ENCODE measurements around the gene SETD7.

SETD7 gene

DNA sequence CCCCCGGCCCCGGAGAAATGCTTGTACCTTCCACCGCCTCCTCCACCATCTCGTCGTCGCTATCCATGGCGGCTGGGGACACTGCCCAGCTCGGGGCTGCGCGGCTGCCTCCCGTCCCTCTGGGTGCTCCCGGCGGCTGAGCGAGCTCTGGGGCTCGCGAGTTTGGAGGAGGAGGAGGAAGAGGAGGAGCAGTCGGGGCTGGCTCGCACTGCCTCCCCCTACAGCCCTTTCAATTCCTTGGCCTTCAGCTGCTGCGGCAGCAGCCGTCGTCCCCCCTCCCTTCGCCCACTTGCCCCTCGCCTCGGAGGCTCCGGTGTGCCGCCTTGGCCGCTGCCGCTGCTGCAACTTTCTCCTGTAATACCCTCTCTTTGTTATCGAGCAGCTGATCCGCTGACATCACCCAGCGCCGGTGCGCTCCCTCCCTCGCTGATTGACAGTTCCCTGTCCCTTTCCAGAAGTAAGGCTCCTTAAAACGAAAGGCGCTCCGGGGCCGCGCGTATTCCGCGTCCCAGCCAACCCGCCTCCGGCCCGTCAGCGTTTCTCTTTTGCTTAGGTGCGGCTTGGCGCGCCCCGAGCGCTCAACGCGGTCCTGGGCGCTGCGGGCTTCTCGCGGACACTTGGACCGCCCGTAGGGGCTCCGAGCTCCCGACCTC is at the start of gene SETD7:
Gene SETD7, minus strand, starts transcription at position 149 of the 653 bp plus-strand sequence. Its CDS starts 82 bp downstream, at position 67.
- intact Hi-C loops (cut with DNase I) = loop anchor here (5.0 kb wide), 2 partner anchors 104 to 379 kb away; partner anchors contain the start of genes ELF2 and RAB33B
- peak; percentile 52 to 96 (median 74) for DNase-seq

DNA sequence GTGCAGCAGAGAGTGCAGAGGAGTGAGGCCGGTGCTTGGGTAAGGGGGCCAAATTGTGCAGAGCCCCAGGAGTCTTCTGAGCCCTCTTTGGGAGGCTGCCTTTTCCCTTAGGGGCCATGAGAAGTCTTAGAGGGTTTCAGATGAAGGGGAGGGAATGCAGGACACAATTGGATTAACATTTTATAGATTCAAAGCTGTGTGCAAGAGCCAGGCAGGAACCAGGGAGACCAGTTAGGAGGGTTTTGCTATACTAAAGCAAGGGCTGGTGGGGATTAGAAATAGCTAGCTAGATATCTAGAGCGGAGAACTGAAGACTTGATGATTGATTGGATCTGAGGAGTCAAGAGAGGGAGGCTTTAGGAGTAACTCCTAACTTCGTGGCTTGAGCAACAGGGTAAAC is 49.5 kb upstream of the SETD7 start:
- no peak for DNase-seq
- intact Hi-C loops (cut with DNase I) = no loop called here

DNA sequence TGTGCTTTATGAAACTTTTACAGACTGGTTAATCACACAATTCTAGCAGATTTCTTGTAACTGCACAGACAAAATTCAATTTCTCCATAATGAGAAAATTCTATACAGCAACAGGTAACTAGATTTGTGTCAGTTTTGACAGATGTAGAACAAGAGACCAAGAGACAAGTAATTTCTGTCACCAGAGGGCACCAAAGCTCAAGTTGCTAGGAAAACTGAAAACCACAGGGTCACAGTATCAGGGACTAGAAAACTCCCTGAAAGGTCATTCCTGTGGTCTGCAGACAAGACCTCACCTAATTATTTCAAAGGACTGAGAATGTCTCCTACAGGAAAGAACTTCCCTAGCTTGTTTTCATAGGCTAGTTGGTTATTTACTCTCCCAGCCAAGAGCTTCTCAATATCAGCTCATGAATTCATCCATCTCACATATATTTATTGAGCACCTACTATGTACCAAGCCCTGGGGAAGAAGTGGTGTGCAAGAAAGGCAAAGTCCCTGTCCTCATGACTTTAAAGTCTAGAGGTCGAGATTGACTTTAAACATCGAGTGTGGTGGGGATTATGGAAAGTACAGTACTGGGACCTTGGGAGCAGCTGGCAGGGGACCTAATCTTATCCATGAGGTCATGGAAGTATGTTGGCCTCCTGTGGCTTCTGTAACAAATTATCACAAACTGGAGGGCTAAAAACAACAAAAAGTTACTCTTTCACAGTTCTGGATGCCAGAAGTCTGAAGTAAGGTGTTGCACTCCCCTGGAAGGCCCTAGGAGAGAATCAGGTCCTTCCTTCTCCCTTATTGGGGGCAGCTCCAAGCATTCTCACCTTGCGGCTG is 47.8 kb upstream of the SETD7 start:
- intact Hi-C loops (cut with DNase I) = loop anchor here (1.0 kb wide), 1 partner anchor 48 kb away; no protein-coding TSS in a partner anchor
- peak in 2 of 10 donors; percentile 26 to 53 for DNase-seq

DNA sequence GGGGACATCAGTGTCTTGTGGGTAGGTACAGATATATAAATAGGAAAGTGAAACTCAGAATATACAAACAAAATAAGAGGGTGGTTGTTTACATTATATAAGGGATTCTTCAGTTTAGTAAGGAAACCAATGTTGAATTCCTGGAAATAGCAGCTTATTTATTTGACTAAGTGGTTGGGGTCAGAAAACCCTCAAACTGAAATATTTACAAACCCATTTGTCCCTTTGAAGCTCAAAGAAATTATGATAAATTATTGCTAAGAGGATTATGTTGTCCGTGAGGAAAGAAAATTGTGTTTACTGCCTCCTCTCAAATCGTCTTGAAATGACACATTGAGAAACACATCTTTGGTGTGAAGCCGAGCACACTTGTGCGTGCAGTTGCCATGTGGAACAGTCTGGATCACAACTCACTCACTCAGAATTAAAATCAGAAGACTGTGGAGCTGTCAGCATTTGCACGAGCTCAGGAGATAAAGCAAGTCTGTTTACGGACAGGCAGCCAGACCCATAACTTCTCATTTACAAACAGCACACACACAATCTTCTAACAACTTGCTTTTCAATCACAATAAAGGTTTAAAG is 46.8 kb upstream of the SETD7 start:
- no peak for DNase-seq
- intact Hi-C loops (cut with DNase I) = loop anchor here (1.0 kb wide), 1 partner anchor 48 kb away; no protein-coding TSS in a partner anchor

DNA sequence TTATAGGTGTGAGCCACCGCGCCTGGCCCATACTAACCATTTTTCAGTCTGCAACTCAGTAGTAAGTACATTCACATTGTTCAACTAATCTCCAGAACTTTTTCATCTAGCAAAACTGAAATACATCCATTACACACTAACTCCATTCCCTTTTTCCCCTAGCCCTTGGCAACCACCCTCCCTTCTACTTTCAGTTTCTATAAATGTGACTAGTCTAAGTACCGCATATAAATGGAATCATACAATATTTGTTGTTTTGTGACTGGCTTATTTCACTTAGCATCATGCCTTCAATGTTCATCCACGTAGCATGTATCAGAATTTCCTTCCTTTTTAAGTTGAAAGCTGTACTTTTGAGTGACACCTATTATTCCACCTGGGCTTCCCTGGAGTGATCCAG is 44.6 kb upstream of the SETD7 start:
- no peak for DNase-seq
- intact Hi-C loops (cut with DNase I) = no loop called here

DNA sequence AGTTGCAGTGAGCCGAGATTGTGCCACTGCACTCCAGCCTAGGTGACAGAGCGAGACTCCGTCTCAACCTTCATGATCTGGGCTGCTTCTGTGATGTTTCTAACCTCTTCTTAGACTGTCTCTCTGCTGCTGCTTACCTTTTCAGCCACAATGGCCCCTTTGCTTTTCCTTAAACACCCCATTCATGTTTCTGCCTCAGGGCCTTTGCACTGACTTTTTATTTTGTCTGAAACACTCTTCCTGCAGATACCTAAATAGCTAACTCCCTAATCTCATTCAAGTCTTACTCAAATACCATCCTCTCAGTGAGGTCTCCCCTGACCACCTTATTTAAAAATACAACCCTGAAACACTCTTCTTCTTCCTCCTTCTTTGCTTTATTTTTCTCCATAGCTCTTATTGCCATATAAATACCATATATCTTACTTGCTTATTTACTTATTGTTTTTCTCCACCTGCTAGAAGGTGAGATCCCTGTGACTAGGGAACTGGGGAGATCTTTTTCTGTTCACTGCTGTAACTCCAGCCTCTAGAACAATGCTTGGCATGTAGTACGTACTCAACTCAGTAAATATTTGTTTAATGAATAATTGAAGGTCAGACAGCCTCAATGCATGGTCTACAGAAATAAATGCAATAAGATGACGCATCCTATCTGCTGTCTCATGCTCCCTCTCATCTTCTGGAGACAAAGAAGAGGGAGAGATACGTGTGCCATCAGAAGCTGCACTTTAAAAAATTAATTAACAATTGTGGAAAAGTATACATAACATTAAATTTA is 43.8 kb upstream of the SETD7 start:
- DNase-seq = no peak
- intact Hi-C loops (cut with DNase I) = no loop called here

DNA sequence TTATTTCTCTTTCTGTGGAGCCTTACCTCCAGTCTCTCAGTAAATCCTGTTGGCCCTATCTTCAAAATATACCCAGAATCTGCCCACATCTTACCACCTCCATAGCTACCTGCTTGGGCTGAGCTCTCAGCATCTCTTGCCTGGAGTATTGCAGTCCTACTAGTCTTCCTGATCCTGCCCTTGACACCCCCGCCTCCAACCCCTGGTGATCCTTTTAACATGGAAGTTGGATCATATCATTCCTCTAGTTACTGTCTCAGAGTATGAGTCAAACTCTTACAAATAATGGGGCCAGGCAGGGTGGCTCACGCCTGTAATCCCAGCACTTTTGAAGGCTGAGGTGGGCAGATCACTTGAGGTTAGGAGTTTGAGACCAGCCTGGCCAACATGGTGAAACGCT is 43.1 kb upstream of the SETD7 start:
- DNase-seq = no peak
- intact Hi-C loops (cut with DNase I) = no loop called here

DNA sequence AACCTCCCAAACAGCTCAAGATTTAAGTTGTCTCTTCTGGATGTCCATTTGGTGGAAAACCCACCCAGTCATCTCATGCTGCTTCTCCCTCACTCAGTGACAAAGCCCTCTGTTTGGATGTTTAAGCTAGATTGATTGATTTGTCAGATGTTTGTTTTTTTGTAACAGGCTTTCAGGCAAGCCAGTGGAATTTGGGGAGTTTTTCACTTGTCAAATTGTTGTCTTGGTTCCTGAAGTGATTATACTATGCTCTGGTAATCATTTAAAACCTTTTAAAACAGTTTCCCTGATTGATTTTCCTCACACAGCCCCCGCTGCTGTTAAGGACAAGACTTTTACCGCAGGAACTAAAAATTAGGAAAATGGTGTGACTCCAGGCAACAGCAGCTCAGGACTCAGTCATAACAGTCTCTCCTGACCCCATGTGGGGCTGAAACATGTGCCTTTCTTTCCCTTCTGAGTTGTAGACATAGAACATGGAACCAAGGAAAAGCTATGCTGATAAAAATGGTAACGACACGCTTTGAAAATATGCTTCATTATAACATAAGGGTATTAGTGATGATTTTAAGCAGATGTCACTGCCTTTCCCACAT is 40.8 kb upstream of the SETD7 start:
- intact Hi-C loops (cut with DNase I) = no loop called here
- DNase-seq = no peak

DNA sequence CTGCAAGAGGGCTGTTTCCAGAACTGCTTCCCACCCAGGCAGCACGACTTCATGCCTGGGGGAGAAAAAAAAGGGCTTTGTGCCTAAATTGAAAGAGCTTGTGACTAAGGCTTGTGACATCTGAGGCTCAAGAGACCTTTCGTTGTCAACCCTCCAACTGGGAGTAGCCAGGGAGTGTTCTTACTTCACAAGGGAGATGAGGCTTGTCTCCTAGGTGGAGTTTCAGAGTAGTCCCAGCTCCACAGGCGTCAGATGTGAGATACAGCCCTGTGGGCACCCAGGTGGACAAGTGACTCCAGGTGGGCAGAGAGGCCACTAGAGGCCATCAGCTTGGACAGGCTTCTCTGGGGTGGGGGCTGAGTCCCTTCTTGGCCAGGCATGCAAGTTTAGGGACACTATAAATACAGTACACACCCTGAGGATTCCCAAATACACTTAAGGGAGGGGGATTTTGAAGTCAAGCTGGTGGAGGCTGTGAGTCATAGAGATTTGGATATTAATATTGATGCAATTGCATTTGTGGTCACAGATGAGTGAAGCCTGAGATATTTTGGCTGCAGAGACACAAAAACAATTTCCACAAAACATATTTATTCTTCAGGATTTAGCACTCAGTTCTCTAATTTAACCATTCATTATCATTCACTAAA is 40.1 kb upstream of the SETD7 start:
- intact Hi-C loops (cut with DNase I) = no loop called here
- DNase-seq = no peak

DNA sequence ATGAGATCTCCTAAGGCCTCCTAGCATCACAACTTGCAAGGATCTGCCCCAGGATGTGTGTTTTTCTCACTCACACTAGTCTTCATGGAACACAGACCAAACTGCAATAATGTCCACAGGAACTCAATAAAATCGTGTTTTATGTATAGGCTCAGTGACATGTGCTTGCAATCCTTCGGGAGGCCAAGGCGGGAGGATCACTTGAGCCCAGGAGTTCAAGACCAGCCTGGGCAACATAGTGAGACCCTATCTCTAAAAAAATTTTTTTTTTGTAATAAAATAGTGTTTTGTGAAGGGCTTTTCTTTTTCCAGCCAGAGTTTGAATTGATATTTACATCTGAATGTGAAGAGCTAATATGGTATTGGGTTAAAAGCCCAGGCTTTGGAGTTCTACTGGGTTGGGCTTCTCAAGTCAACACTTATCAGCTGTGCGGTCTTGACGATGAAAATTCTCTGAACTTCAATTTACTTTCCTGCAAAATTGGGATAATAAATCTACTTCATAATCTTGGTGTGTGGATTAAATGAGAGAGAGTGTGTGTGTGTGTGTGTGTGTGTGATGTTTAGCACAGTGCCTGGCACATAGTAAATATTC is 38.7 kb upstream of the SETD7 start:
- intact Hi-C loops (cut with DNase I) = no loop called here
- no peak for DNase-seq

DNA sequence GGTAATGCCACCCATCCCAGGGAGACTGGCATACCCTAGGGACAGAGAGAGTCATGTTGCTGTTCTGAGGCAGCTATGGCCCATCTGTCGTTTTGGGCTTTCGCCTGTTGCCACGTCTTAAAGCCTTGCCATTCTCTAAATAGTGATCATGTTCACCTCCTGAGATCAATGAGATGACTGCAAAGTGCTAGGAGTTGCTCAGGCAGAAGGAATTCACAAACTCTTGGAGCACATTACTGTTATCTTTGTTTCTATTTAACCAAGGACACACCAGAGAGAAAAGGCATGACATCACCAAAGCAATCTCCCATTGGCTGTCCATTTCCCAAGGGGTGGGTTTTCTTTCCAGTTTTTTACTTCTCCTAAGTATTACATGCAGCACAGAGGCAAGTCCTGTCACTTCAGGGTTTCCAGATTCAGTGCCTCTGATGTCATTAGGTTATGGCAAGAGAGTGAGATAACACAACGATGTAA is 37.1 kb upstream of the SETD7 start:
- intact Hi-C loops (cut with DNase I) = no loop called here
- DNase-seq = no peak

DNA sequence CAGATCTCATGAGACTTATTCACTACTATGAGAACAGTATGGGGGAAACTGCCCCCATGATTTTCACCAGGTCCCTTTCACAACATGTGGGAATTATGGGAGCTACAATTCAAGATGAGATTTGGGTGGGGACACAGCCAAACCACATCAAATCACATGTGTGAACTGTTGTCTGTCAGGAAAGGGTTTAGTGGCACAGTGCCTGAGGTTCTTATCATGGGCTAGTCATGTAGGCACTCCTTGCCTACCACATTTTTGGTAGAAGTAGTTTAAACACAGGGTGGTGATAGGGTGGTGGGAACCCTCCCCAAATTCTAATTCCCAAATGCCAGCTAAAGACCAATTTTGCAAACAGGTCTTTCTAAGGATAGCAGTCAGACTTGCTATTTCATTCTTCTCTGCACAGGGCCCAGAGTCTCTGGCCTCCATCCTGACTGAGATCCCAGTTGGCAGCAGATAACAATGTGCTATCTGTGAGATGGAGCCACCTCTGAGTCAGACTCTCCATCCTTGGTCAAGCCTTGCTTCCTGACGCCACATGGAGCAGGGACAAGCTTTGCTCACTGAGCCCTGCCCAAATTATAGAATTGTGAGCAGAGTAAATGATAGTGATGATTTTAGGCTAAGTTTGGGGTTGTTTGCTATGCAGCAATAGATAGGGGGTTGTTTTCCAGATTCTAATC is 33.5 kb upstream of the SETD7 start:
- intact Hi-C loops (cut with DNase I) = no loop called here
- DNase-seq = peak in 2 of 10 donors; percentile 22 to 74

DNA sequence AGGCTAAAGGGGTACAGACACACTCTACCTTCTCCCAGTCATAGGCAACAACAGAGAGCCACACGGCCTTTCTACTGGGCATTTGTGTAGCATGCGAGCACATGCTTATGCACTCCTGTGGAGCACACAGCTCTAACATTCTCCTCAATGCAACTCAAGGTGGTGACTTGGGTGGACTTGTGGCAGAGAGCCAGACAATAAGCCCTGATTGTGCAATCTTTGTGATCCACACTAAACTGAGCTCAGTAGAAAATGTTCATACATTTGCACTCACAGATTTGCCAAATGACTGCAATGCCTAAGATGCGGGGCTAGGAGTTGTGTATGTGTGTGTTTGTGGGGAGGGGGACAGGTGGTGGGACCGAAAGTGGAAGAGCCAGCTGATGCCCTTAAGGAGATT is 31.4 kb upstream of the SETD7 start:
- intact Hi-C loops (cut with DNase I) = no loop called here
- DNase-seq = no peak

DNA sequence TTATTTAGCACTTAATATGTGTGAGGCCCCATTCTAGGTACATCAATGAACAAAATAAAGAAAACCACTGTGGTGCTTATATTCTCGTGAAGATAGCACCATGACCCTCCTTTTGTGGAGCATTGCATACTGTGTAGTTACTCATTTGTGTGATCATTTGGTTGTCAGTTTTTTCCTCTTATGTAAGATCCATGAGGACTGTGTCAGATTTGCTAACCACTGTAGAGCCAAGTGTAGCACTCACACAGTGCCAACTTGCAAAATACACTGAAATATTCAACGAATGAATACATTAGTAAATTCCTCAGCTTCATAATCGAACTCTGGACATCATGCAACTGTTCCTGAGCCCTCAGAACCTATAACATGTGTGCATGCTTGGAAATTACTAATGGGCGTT is 29.5 kb upstream of the SETD7 start:
- intact Hi-C loops (cut with DNase I) = no loop called here
- DNase-seq = no peak

DNA sequence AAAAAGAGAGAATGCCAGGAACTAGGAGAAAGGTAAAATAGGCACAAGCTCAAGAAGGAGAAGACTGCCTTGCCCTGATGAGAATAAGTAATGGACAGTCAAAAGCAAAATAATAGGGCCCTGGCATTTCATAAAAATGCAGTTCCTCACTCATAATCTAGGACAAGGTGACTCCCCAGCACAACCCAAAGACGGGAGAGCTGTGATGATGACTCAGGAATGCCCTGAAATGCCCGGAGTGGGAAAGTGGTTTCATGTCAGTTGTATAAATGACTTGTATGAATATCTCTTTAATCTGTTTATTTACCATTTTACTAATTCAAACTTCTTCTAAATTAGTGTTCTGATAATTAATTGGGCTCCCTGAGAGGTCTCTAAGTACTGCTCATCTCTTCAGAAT is 28.8 kb upstream of the SETD7 start:
- intact Hi-C loops (cut with DNase I) = no loop called here
- no peak for DNase-seq

DNA sequence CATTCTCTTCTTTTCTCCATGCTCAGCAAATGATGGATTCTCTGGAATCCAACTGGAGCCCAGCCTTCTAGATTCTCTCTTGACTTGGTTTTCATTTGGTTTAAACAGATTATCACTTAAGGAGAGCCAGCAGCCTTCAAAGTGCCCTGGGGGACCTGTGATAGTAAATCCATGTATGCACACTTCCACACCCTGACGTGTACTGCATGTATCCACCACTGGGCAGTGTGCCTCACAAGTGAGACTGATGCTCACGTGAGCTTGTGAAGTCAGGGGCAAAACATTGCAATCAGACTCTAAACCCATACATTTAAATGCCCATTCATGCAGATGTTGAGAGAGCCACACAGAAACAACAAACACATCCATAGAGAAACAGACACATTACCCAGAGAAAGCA is 28.0 kb upstream of the SETD7 start:
- DNase-seq = no peak

DNA sequence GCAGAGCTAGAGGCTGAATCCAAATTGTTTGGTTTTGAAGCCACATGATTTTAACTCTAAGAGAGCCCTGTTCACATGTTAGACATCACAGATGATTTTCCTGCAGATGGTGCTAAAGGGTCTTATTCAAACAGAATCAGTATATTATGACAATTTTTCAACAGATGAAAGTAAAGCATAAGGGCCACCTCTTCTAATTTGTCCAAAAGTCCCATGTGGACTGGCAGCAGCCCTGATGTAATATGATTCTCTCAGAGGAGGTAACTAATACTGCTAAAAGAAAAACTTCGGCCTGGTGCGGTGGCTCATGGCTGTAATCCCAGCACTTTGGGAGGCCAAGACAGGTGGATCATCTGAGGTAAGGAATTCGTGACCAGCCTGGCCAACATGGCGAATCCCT is 26.0 kb upstream of the SETD7 start:
- intact Hi-C loops (cut with DNase I) = no loop called here

More for the DNA sequence above, 28.0 kb upstream of the SETD7 start:
- intact Hi-C loops (cut with DNase I) = no loop called here

DNA sequence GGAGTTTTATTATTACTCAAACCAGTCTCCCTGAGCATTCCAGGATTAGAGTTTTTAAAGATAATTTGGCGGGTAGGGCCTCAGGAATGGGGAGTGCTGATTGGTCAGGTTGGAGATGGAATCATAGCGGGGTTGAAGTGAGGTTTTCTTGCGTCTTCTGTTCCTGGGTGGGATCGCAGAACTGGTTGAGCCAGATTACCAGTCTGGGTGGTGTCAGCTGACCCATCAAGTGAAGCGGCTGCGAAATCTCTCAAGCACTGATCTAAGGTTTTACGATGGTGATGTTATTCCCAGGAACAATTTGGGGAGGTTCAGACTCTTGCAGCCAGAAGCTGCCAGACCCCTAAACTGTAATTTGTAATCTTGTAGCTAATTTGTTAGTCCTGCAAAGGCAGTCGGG is 25.1 kb upstream of the SETD7 start:
- no peak for DNase-seq
- intact Hi-C loops (cut with DNase I) = no loop called here

More for the DNA sequence above, 26.0 kb upstream of the SETD7 start:
- no peak for DNase-seq

DNA sequence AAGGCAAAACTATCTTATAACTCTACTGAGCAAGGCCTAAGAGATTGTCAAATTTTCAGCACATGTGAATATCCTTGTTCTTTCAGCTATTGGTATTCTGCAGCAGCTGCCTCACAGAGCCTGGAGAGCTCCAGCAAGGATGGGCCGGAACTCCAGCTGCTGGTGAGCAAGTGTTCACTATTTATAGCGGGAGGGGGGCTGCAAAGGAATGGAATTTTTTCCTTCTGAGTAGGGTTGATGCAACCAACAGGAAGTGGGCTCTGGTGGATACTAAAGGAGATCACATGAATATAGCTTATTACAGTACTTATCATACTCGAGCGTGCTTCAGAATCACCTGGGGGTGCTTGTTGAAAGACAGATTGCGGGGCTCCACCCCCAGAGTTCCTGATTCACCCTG is 20.2 kb upstream of the SETD7 start:
- intact Hi-C loops (cut with DNase I) = no loop called here

More for the DNA sequence above, 20.2 kb upstream of the SETD7 start:
- DNase-seq = peak in 5 of 10 donors; percentile 10 to 89 (median 47)

Measured in posterior cingulate gyrus (tissue), 11 donors.